ENCODE data around the gene TUBGCP6. TPM values are rescaled to one million over a fixed set of nuclear protein-coding genes. Genes with fewer than 3 reads are reported as not detected.

TUBGCP6 gene
- total and polyA plus RNA-seq, 8 donors, result 37.8 to 112 (median 50.2) TPM

DNA sequence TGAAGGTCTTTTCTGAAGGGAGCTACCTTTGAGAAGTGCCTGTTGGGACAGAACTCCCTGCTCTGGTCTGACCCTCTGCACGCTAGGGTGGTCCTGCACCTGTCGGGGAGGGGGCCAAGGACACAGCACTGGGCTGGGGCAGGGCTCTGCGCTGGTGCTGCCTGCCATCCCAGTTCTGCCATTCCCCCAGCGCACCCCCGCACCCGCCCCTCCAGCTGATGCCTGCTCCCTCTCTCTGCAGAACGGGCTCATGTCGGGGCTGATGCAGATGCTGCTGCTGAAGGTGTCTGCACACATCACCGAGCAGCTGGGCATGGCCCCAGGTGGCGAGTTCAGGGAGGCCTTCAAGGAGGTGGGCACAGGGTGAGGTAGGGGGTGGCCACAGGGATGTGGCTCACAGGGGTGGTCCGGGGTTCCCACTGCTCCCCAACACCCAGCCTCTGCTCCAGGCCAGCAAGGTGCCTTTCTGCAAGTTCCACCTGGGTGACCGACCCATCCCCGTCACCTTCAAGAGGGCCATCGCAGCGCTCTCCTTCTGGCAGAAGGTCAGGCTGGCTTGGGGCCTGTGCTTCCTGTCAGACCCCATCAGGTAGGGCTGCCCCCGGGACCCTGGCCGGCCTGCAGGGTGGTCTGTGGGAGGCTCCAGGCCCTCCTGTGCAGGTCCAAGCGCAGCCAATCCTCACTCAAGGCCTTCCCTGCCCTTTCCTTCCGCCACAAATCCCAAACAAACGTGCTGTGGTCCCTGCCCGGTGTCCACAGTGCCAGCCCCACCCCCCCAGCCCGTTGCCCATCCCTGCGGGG is 47.6 kb downstream of the TUBGCP6 start:
- TF ChIP-seq POLR2A (IDR thresholded peaks at IDR 0.05) (no peak), CTCF (IDR thresholded peaks at IDR 0.05) (no peak), POLR2AphosphoS5 (IDR thresholded peaks at IDR 0.05) (no peak), EP300 (IDR thresholded peaks at IDR 0.05) (no peak)
- WGBS, 5 donors, result 87 to 91% (median 90%) methylated on average over 4 to 23 of the region's 23 CpGs
- DNase-seq, result no peak
- Histone ChIP-seq H3K4me3 (no peak overlapping the region), H3K27me3 (no peaks in the 10 kb centered on the region), H3K27ac (no peak overlapping the region), H3K36me3 (peaks cover 29 to 65% (median 60%) of the 10 kb centered on the region in 4 donors), H3K4me1 (peaks cover 26 to 43% (median 33%) of the 10 kb centered on the region in 4 donors), H3K9me3 (no peaks in the 10 kb centered on the region)
- intact Hi-C loops (cut with DNase I; ENCODE audit: low total_unique reads), result no loop called here

- no peaks in the 10 kb centered on the region for H3K9me3 ChIP-seq
- intact Hi-C loops (cut with DNase I; ENCODE audit: low total_unique reads), result no loop called here
- peaks cover 29 to 65% (median 60%) of the 10 kb centered on the region in 4 donors for H3K36me3 ChIP-seq
- peaks cover 28 to 43% (median 34%) of the 10 kb centered on the region in 4 donors for H3K4me1 ChIP-seq
- H3K4me3 ChIP-seq, result no peak overlapping the region
- DNase-seq, result no peak
- H3K27ac ChIP-seq, result no peak overlapping the region
- H3K27me3 ChIP-seq, result no peaks in the 10 kb centered on the region
- 86 to 93% (median 88%) methylated on average over 10 to 18 of the region's 18 CpGs for WGBS, 5 donors
- TF ChIP-seq EP300 (IDR thresholded peaks at IDR 0.05) (no peak), CTCF (IDR thresholded peaks at IDR 0.05) (no peak), POLR2A (IDR thresholded peaks at IDR 0.05) (no peak), POLR2AphosphoS5 (IDR thresholded peaks at IDR 0.05) (no peak)
Measured at GRCh38 chr22:50196256-50196655, 48.6 kb downstream of the TUBGCP6 start.

- TF ChIP-seq POLR2A (IDR thresholded peaks at IDR 0.05) (no peak), POLR2AphosphoS5 (IDR thresholded peaks at IDR 0.05) (no peak), CTCF (IDR thresholded peaks at IDR 0.05) (no peak), EP300 (IDR thresholded peaks at IDR 0.05) (no peak)
- 92 to 95% (median 94%) methylated on average over 26 to 44 of the region's 44 CpGs for WGBS, 5 donors
- peaks cover 29 to 64% (median 59%) of the 10 kb centered on the region in 4 donors for H3K36me3 ChIP-seq
- intact Hi-C loops (cut with DNase I; ENCODE audit: low total_unique reads), result no loop called here
- DNase-seq, result no peak
- no peak overlapping the region for H3K4me3 ChIP-seq
- H3K4me1 ChIP-seq, result peaks cover 38 to 50% (median 43%) of the 10 kb centered on the region in 4 donors
- no peaks in the 10 kb centered on the region for H3K9me3 ChIP-seq
- H3K27me3 ChIP-seq, result no peaks in the 10 kb centered on the region
- no peak overlapping the region for H3K27ac ChIP-seq
Measured at GRCh38 chr22:50194037-50194805, 50.6 kb downstream of the TUBGCP6 start.

- no peak for TF ChIP-seq EP300 (IDR thresholded peaks at IDR 0.05)
- no peak for TF ChIP-seq POLR2A (IDR thresholded peaks at IDR 0.05)
- no peak for TF ChIP-seq POLR2AphosphoS5 (IDR thresholded peaks at IDR 0.05)
- TF ChIP-seq CTCF (IDR thresholded peaks at IDR 0.05), result no peak
- Histone ChIP-seq H3K4me1 (peaks cover 38 to 51% (median 48%) of the 10 kb centered on the region in 4 donors), H3K27ac (no peak overlapping the region), H3K9me3 (no peaks in the 10 kb centered on the region), H3K36me3 (peaks cover 29 to 58% (median 55%) of the 10 kb centered on the region in 4 donors), H3K4me3 (no peak overlapping the region), H3K27me3 (no peaks in the 10 kb centered on the region)
- 78 to 94% (median 84%) methylated on average over 4 to 8 of the region's 8 CpGs for WGBS, 5 donors
- intact Hi-C loops (cut with DNase I; ENCODE audit: low total_unique reads), result no loop called here
- no peak for DNase-seq
Measured at GRCh38 chr22:50193621-50194020, 51.2 kb downstream of the TUBGCP6 start.

Data from stomach (tissue), 9 donors.